NCI-H146 treated with DMSO at 0.1 percent for 48 hours (cell line): ENCODE measurements around the gene METTL23.
"Not testable (repeated sequence)": the region's sequence is repeated elsewhere in the genome, so short reads cannot be mapped to it uniquely, and the experiment has no call there.

ENCODE experiments used
- DNase-seq: peaks from one replicate; lab custom pipeline; 2025; ENCODE audit not compliant: unreplicated experiment; lab: John Stamatoyannopoulos, UW

METTL23 gene

DNA sequence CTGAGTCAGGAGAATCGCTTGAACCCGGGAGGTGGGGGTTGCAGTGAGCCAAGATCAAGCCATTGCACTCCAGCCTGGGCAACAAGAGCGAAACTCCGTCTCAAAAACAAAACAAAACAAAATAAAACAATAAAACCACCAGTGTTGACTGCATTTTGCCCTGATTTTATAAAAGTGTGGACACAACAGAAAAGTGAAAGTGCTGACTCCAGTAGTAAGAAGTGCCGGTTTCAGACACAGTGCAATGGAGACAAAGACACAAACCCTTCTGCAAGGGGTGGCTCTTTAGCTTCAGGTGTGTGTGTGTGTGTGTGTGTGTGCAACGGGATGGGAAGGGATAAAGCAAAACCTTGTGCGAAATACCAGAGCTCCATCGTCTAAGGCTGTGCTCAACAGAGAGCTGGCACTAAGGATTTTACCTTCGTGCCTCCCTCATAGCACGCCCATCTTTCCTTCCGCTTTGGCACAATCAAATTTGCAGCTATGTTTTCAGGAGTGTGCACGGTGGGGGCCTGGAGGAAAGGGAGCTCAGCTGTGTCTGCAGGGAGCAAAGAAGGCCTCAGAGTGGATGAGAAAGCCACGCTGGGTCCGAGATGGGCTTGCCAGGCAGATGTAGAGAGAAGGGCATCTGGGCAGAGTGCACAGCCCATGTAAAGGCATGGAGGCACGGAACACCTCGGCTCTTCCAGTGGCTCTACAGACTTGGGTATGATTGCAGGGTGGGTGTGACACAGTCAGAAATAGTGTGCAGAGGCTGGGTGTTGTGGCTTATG lies 31.4 kb upstream of the METTL23 start:
- no peak for DNase-seq

DNA sequence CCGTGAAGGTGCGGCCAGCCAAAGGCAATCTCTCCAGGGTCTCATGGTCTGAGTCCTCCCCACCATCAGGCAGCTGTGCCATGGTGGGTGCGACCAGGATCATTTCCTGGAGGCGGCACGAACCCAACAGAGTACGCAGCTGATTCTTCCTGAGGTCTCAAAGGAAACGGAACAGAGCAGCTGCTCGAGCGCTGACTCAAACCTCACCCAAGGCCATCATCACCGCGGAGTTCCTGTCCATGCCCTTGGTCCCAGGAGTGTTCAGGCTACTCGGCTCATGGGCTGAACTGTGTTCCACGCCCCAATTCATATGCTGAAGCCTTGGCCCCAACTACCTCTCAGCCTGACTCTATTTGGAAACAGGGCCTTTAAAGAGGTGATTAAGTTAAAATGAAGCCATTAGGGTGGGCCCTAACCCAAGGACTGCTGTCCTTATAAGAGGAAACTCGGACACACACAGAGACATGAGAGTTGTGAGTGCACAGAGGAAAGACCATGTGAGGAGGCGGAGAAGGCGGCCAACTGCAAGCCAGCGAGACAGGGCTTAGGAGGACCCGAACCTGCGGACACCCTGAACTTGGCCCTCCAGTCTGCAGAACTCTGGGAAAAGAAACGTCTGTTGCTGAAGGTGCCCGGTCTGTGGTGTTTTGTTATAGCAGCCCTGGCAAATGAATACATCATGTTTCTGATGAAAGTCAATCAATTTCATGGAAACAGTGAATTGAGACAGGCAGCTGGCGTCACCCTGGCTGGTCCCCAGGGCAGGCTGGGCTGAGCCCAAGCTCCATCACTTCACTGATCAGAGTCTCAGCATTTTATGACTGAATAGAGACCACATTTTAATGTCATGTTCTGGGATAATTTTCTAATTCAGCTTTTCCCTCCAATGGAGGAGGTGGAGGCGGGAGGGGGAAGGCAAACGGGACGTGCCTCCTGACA lies 29.6 kb upstream of the METTL23 start:
- DNase-seq = no peak

DNA sequence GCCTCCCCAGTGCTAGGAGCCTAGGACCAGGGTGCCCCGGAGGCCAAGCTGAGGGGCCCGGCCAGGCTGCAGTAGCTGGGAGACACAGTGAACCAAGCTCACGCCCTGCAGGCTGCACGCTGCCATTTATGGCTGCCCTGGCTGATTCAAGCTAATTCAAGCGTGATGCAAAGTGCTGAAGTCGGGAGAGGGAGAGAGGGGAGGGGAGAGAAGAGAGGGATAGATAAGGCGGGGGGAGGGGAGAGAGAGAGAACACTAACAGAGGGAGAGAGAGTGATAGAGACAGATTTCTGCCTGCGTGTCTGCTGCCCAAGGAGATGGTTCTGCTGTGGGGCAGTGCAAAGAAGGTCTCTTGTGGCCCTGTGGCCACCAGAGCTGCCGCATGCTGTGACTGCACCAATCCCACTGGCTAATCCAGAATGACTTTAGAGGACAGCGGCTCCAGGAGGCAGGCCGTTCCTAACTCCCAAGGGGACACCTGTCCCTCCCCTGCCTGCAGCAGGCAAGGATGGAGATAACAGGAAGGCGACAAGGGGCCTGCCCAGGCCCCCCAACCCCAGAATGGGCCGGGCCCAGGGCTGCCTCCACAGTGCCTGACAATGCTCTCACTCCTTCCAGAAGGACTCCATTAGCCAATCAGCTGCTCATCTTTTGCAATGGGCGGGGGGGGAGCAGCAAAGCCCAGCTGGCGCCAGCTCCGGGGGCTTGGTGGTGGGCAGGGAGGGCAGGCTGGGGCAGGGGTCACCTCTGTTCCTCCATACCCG lies 28.8 kb upstream of the METTL23 start:
- no peak for DNase-seq

DNA sequence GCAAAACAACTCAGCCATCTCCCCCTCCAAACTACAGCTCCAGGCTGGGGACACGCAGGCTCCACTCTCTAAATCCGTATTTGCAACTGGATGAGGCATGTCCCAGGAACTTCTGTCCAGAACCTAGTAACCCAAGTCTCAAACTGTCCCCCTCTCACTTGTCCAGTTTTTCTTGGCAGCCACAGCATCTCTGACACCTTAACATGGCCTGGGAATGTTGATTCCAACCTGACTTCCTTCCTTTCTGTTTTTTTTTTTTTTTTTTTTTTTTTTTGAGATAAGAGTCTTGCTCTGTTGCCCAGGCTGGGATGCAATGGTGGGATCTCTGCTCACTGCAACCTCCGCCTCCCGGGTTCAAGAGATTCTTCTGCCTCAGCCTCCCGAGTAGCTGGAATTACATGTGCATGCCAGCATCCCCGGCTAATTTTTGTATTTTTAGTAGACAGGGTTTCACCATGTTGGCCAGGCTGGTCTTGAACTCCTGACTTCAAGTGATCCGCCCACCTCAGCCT lies 28.1 kb upstream of the METTL23 start:
- DNase-seq = not testable (repeated sequence)

DNA sequence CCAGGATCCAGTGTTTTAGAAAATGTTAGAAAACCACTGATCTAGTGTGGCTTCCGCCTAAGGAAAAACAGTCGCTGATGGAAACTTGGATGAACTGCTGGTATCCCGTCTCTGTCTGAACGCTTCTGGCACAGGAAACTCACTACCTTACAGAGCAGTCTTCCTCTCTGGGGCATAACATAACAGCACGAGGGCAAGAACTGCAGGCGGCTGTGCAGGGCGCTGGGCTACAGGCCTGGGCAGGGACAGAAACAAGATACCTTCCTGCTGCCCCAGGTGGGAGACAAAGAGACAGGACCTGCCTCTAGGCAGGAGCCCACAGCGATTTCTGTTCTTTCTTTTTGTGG lies 26.4 kb upstream of the METTL23 start:
- no peak for DNase-seq

GRCh38 chr17:76700617-76701470 lies 25.8 kb upstream of the METTL23 start:
- DNase-seq = no peak

DNA sequence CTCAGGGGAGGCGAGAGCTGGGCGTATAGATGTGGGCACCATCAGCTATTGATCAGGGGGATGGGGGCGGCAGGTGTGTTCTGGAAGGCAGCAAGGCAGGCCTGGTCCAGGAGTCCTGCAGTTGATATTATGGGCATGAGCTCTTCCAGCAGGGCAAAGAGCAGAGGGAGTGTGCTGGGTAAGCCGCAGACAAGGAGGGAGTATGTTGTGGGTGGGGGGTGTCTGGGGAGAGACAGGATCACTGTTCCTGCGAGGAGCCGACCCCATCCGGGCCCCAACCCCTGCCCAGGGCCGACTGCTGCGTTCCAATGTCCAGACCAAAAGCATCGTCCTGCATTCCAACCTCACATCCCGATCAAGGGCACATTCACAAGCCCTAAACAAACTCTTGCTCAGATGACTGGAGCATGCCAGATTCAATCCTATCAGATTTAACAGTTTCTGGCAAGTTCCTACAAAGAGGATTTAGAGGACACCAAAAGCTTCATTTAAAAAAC lies 25.1 kb upstream of the METTL23 start:
- no peak for DNase-seq

- DNase-seq = no peak
These were observed 24.6 kb upstream of the METTL23 start for GRCh38 chr17:76702076-76702475.

GRCh38 chr17:76702941-76703637 lies 23.6 kb upstream of the METTL23 start:
- DNase-seq = no peak

DNA sequence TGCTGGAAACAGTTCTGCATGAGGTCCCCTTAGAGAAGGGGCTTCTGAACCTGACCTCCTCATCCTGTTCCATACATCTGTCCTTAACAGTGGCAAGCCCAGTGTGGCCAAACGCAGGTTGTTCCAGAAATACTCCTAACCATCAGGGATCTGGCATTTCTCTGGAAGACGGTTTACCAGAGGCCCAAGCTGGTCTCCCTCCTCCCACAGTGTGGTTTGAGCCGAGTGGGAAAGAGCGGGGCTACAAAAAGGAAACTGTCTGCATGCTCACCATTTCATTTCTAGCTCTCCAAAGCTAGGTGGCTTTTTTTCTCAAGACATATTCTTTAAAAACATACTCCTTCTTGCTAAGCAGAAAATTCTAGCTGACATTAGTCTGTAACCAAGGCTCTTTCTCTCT lies 21.8 kb upstream of the METTL23 start:
- no peak for DNase-seq

DNA sequence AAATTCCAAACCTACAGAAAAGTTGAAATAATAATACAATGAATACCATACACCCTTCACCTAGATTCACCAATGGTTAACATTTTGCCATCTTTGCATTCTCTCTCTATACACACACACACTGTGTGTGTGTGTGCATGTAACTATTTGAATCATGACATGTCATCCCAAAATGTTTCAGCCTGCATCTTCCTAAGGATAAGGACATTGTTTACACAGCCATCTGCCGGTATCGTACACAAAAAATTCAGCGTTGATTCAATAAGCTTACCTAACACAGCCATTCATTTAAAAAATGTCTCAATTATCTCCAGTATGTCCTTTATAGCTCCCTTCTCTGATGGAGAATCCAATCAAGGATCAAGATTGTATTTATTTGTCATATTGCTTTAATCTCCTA lies 19.8 kb upstream of the METTL23 start:
- DNase-seq = no peak

GRCh38 chr17:76707985-76708807 lies 18.4 kb upstream of the METTL23 start:
- DNase-seq = no peak

DNA sequence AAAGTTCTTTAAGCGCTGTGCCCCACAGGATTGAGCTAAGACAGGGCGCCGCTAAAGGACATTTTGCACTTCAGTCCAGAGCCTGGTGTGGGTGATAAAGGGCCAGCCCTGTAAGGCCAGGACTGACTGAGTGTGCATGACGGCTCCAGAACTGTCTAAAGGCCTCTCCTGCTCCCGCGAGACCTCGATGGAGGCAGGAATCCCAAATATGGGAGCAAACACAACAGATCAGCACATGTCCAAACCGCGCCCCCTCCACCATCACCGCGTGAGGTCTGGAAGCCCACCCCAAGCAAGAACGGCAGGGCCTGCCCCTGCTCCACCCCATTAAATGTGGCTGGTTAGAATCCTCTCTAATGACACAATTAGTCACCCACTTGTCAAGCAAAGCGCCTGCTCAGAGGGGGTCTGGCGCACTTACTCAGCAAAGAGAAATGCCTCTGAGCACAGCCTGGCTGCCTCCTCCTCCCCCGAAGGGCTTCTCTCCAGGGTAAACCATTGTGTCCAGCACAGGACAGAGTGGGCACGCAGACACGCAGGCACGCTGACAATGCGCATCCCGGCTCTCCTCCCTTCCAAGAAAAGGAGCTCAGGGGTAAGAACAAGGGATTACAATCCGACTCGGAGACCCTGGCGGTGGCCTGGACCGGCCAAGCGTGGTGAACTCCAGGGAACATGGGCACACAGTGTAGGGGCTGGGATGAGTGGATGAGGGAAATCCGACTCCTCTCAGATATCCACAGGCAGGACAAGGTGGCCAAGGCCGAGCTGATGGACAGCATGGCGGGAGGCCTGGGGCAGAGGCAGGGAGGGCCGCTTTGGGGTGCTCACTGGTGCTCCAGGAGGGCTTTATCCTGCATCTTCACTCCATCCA lies 17.3 kb upstream of the METTL23 start:
- DNase-seq = no peak

DNA sequence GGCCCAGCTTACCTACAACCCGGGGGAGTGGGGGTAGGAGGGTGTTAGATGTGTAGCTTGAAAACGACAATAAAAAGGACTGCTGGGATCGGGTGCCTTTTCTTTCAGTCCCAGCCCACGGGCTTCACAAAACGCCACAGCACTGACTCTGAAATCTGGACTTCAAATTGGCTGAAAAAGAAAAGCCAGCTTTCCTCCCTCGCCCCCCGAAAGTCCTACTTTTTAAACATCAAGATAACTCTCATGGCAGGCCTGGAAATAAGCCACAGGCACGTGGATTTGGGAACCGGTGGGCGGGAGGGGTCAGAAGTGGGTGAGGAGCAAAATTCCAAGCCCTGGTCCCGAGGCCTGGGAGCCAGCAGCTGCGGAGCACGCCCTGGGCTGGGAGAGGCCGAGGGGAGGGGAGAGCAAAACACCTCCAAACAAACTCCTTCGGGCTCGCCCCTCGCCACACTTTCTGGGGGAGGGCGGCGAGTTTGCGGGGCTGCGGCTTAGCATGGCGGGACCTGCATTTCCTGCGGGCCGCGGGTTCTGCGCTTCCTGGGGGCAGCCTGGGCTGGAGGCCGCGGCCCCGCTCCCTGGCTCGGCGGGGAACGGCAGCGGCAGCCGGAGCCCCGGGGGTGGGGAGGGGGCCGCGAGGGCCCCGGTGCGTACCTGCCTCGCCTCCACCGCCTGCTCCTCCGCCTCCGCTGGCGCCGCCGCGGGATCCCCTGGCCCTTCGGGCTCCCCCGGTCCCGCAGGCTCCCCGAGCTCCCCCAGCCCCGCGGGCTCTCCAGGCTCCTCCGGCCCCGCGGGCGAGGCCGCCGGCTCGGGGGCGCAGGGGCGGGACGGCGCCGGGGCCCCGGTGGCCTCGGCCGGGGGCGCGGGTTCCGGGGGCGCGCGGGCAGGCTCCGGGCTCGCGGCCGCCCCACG lies 16.4 kb upstream of the METTL23 start:
- DNase-seq = not testable (repeated sequence)

GRCh38 chr17:76710863-76711611 lies 15.6 kb upstream of the METTL23 start, which contains the start of gene MXRA7:
TSS of gene MXRA7 (minus strand) at chr17:76710965. CDS start at chr17:76710946, 19 bp downstream.
- peak; percentile 10 for DNase-seq

DNA sequence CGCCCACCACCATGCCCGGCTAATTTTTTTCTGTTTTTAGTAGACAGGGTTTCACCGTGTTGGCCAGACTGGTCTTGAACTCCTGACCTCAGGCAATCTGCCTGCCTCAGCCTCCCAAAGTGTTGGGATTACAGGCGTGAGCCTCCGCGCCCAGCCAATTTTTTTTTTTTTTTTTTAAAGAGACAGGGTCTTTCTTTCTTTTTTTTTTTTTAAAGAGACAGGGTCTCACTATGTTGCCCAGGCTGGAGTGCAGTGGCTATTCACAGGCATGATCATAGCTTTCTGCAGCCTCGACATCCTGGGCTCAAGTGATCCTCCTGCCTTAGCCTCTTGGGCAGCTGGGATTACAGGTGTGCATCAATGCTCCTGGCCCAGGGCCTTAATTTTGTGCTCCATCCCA lies 14.3 kb upstream of the METTL23 start:
- DNase-seq = not testable (repeated sequence)
